ENCODE measurements around the gene COL25A1.

Gene COL25A1

DNA sequence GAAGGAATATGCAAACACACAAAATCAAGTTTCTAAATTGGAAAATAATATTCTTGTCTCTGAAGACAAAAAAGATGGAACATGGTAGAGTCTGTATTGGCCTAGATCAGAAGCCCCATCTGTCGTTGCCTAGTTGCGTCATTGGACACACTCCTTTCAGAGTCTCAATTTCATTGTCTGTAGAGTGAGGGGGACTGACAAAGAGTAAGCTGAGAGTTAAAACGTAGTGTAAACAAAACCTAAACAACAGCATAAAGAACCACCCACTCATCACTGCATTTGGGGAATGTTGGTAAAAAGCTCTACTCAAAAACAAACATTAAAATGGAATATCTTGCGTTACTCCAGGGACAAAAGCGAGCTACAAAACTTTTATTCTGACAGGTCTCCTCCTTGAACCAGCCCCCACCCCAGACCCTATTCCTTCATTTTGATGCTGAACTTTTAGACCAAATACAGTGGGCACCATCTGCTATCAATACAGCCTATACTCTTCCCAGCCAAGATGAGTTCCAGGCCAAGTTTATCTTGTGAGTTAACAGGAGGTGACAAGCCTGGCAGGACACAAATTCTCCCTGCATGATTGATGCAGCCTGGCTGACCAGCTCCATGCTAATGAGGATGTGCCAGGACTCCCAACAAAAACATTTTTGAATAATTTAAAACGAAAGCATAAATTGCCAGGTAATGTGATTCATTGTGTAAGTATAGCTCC is 125.2 kb downstream of the COL25A1 start:
- Mint-ChIP-seq H3K27ac (no peak overlapping the region), H3K36me3 (no peaks in the 10 kb centered on the region), H3K4me3 (no peak overlapping the region), H3K4me1 (no peaks in the 10 kb centered on the region), H3K9me3 (no peaks in the 10 kb centered on the region), H3K27me3 (no peaks in the 10 kb centered on the region)
- ATAC-seq: no peak

DNA sequence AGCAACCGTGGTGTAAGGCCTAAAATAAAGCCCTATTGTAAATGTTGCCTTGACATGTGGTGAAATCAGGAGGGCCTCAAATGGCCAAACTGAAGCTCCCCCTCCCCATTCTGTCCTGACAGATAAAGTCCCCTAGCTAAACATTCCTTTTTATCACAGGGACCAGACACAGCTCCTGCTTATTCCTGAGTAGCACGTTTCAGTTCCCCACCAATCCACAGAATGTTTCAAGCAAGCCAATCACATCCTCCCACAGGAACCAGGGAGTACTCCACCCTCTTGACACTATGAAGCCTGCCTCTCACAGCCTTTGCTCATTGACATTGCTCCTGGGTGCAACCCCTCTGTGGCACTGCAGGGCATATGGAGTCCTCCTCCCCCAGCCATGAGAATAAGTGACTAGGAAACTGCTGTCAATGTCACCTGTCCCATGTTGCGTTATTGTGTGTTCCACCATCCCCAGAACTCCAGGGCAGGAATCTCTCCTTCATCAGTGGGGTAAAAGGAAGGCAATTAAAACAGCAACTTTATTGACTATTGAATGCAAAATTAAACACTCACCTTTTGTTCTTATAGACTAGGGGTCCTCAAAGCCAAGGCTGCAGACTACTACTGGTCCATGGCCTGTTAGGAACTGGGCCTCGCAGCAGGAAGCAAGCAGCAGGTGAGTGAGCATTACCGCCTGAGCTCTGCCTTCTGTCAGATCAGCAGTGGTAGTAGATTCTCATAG is 128.1 kb downstream of the COL25A1 start:
- Mint-ChIP-seq H3K36me3 (no peaks in the 10 kb centered on the region), H3K4me1 (no peaks in the 10 kb centered on the region), H3K4me3 (no peak overlapping the region), H3K27me3 (no peaks in the 10 kb centered on the region), H3K9me3 (no peaks in the 10 kb centered on the region), H3K27ac (no peak overlapping the region)
- no peak for ATAC-seq

DNA sequence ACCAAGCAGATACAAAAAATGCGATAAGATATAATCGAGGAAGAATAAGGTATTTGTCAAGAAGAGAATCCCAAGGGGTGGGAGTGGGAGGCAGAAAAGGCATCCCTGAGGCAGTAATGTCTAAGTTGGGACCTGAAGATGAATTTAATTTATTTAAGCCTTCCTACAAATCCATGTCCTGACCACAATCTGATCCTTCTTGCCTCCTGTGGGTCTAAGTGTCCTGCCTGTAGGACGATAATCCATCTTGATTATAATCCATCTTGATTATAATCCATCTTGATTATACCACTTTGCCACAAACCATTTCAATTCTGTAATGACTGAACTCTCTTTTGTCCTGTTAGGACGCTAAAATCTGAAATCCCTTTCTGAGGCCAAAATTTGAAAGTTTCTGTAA is 130.2 kb downstream of the COL25A1 start:
- Mint-ChIP-seq H3K4me3 (no peak overlapping the region), H3K4me1 (no peaks in the 10 kb centered on the region), H3K9me3 (no peaks in the 10 kb centered on the region), H3K36me3 (no peaks in the 10 kb centered on the region), H3K27me3 (no peaks in the 10 kb centered on the region), H3K27ac (no peak overlapping the region)
- ATAC-seq: no peak

DNA sequence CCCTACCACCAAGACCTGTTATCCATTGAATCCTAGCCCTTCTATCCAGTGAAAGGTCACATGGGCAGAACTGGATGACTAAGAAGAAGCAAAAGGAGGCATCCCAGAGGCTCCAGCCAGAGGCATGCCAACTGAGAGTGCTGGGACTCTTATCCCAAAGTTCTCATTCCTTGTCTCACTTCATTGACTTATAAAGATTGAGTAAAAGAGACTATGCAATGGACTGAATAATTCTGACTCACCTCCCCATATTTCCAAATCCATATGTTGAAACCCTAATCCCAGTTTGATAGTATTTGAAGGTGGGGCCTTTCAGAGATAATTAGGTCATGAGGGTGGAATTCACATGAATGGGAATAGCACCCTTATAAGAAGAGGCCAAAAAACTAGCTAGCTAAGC is 131.4 kb downstream of the COL25A1 start:
- ATAC-seq: no peak
- Mint-ChIP-seq H3K9me3 (no peaks in the 10 kb centered on the region), H3K36me3 (no peaks in the 10 kb centered on the region), H3K27ac (no peak overlapping the region), H3K4me3 (no peak overlapping the region), H3K4me1 (no peaks in the 10 kb centered on the region), H3K27me3 (no peaks in the 10 kb centered on the region)

DNA sequence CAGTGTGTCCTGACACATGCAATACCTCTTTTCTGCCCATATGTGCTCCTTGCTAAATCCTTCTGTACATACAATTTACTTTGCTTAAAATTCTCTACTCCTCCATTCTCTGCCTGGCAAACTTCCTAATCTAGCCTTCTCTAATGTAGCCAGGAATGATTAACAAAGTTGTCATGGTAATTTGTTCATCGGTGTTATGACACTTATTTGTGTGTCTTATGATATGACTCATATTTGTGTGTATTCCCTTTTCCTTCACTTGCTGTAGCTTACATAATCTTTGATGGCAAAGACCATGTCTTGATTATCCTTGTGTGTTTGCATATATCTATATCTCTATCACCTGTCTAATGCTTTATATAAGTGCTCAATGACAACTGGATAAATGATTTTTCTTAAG is 133.3 kb downstream of the COL25A1 start:
- H3K27ac Mint-ChIP-seq: no peak overlapping the region
- H3K27me3 Mint-ChIP-seq: no peaks in the 10 kb centered on the region
- H3K36me3 Mint-ChIP-seq: no peaks in the 10 kb centered on the region
- no peaks in the 10 kb centered on the region for H3K9me3 Mint-ChIP-seq
- H3K4me1 Mint-ChIP-seq: no peaks in the 10 kb centered on the region
- no peak overlapping the region for H3K4me3 Mint-ChIP-seq
- ATAC-seq: no peak

DNA sequence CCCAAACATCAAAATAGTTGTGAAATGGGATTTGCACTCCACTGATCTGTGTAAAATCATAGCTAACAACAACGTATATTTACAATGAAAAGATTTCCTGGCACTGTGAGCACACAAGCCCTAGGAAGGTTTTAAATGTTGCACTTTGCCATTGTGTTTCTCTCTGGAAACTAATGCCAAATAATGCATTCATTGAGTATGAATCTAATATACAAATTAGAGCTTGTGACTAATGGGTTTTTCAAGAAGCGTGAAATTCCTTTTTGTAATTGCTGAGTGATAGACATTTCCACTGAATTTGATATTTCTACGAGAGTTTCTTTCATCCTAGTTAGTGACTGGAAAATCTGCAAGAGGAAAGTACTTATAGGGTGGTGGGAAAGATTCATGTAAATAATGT is 135.9 kb downstream of the COL25A1 start:
- H3K36me3 Mint-ChIP-seq: no peaks in the 10 kb centered on the region
- no peak overlapping the region for H3K27ac Mint-ChIP-seq
- no peaks in the 10 kb centered on the region for H3K9me3 Mint-ChIP-seq
- no peak overlapping the region for H3K4me3 Mint-ChIP-seq
- no peaks in the 10 kb centered on the region for H3K4me1 Mint-ChIP-seq
- no peaks in the 10 kb centered on the region for H3K27me3 Mint-ChIP-seq
- no peak for ATAC-seq

- no peaks in the 10 kb centered on the region for H3K9me3 Mint-ChIP-seq
- no peaks in the 10 kb centered on the region for H3K27me3 Mint-ChIP-seq
- H3K36me3 Mint-ChIP-seq: no peaks in the 10 kb centered on the region
- H3K27ac Mint-ChIP-seq: no peak overlapping the region
- no peak for ATAC-seq
- no peak overlapping the region for H3K4me3 Mint-ChIP-seq
- H3K4me1 Mint-ChIP-seq: no peaks in the 10 kb centered on the region
These were observed 136.3 kb downstream of the COL25A1 start for GRCh38 chr4:109166126-109166525.

DNA sequence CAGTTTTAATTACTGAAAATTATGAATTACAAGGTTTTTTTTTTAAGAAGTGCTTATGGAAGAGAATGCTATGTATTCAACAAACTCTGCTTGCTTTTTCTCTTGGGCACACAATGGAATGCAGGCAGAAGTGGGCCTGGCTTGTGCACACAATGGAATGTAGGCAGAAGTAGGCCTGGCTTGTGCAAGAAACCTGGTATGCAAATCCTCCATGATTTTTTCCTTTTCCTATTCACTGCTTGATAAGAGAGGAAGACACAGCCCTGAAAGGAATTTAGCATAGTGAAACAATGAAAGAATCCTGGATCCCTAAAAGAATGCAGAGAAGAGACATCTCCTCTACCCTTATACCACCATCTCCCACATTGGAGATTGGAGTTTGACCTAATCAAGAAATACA is 138.4 kb downstream of the COL25A1 start:
- no peaks in the 10 kb centered on the region for H3K9me3 Mint-ChIP-seq
- no peak overlapping the region for H3K4me3 Mint-ChIP-seq
- no peaks in the 10 kb centered on the region for H3K4me1 Mint-ChIP-seq
- no peak for ATAC-seq
- no peaks in the 10 kb centered on the region for H3K27me3 Mint-ChIP-seq
- H3K27ac Mint-ChIP-seq: no peak overlapping the region
- no peaks in the 10 kb centered on the region for H3K36me3 Mint-ChIP-seq

DNA sequence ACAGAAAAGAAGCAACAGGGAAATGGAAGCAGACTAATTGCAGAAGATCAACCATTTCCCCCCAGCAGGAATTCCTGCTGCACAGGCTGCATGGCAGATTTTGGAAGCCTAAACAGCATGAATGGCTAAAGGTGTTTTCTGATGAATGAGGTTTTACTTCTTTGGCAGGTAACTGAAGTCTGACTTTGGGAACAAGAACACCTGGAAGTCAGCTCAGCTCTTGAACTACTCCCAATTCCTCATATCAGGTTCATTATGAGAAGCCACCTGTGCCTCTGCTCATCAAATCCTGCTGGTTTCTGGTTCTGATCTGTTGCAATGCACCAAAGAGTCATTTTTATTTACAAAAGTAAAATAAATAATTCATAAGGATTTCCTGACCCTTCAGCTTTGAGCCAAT is 139.0 kb downstream of the COL25A1 start:
- Mint-ChIP-seq H3K27me3 (no peaks in the 10 kb centered on the region), H3K9me3 (no peaks in the 10 kb centered on the region), H3K27ac (no peak overlapping the region), H3K36me3 (no peaks in the 10 kb centered on the region), H3K4me1 (no peaks in the 10 kb centered on the region), H3K4me3 (no peak overlapping the region)
- no peak for ATAC-seq

GRCh38 chr4:109162759-109163158 is 139.7 kb downstream of the COL25A1 start:
- Mint-ChIP-seq H3K27ac (no peak overlapping the region), H3K4me3 (no peak overlapping the region), H3K4me1 (no peaks in the 10 kb centered on the region), H3K36me3 (no peaks in the 10 kb centered on the region), H3K9me3 (no peaks in the 10 kb centered on the region), H3K27me3 (no peaks in the 10 kb centered on the region)
- ATAC-seq: no peak

- H3K36me3 Mint-ChIP-seq: no peaks in the 10 kb centered on the region
- no peak overlapping the region for H3K4me3 Mint-ChIP-seq
- H3K4me1 Mint-ChIP-seq: no peaks in the 10 kb centered on the region
- no peak overlapping the region for H3K27ac Mint-ChIP-seq
- H3K27me3 Mint-ChIP-seq: no peaks in the 10 kb centered on the region
- H3K9me3 Mint-ChIP-seq: no peaks in the 10 kb centered on the region
- ATAC-seq: no peak
These were observed 142.0 kb downstream of the COL25A1 start for GRCh38 chr4:109160494-109160893.

GRCh38 chr4:109157696-109158095 is 144.8 kb downstream of the COL25A1 start:
- ATAC-seq: no peak
- Mint-ChIP-seq H3K9me3 (no peaks in the 10 kb centered on the region), H3K4me3 (no peak overlapping the region)

GRCh38 chr4:109157205-109157604 is 145.3 kb downstream of the COL25A1 start:
- H3K9me3 Mint-ChIP-seq: no peaks in the 10 kb centered on the region
- H3K27ac Mint-ChIP-seq: no peak overlapping the region
- H3K36me3 Mint-ChIP-seq: no peaks in the 10 kb centered on the region
- no peak overlapping the region for H3K4me3 Mint-ChIP-seq
- ATAC-seq: no peak
- no peaks in the 10 kb centered on the region for H3K4me1 Mint-ChIP-seq
- no peaks in the 10 kb centered on the region for H3K27me3 Mint-ChIP-seq

More at GRCh38 chr4:109157696-109158095, 144.8 kb downstream of the COL25A1 start:
- H3K27ac Mint-ChIP-seq: no peak overlapping the region
- no peaks in the 10 kb centered on the region for H3K27me3 Mint-ChIP-seq
- no peaks in the 10 kb centered on the region for H3K36me3 Mint-ChIP-seq
- H3K4me1 Mint-ChIP-seq: no peaks in the 10 kb centered on the region

DNA sequence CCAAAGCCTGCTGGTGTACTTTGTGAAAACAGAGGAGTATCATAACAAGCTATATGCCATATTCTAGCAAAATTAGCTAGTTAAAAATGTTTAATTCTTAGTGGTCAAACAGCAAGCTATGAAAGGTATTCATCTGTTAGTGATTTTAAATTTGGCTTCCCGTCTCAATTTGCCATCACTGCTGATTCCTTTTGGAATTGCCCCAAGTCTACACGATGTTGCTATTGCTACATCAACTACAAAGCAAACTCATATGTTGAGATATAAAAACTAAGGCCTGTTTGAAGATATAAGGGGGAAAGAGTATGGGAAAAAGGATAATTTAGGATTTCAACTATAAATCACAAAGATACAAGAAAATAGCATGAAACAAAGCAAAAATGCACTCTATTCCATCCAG is 146.1 kb downstream of the COL25A1 start:
- H3K36me3 Mint-ChIP-seq: no peaks in the 10 kb centered on the region
- H3K4me1 Mint-ChIP-seq: no peaks in the 10 kb centered on the region
- no peaks in the 10 kb centered on the region for H3K27me3 Mint-ChIP-seq
- no peak overlapping the region for H3K4me3 Mint-ChIP-seq
- H3K27ac Mint-ChIP-seq: no peak overlapping the region
- no peak for ATAC-seq
- H3K9me3 Mint-ChIP-seq: no peaks in the 10 kb centered on the region

- Mint-ChIP-seq H3K27ac (no peak overlapping the region), H3K36me3 (no peaks in the 10 kb centered on the region), H3K4me1 (no peaks in the 10 kb centered on the region), H3K27me3 (no peaks in the 10 kb centered on the region), H3K4me3 (no peak overlapping the region), H3K9me3 (no peaks in the 10 kb centered on the region)
- no peak for ATAC-seq
These were observed 146.7 kb downstream of the COL25A1 start for GRCh38 chr4:109155682-109156283.

- Mint-ChIP-seq H3K9me3 (no peaks in the 10 kb centered on the region), H3K36me3 (no peaks in the 10 kb centered on the region), H3K27me3 (no peaks in the 10 kb centered on the region), H3K27ac (no peak overlapping the region), H3K4me3 (no peak overlapping the region), H3K4me1 (no peaks in the 10 kb centered on the region)
- ATAC-seq: no peak
These were observed 147.4 kb downstream of the COL25A1 start for GRCh38 chr4:109155084-109155483.

Measured in stimulated activated memory B cell treated with anti-CD40 and anti-IgM and Interleukin-4, amounts not matched to agents 10 μg/mL and 1 μg/mL and 100 μg/mL, for 72 hours (primary cell).